Hepatocyte (in vitro differentiated cells): ENCODE data around the gene TMEM236.

ENCODE experiments used
- EZH2 ChIP-seq: fragments of 200-600 bp; sonication (generic); IDR thresholded peaks from 2 replicates; pipeline ENCODE4 v1.6.1; 2016; ENCODE audit warnings: antibody characterized with exemption, mild to moderate bottlenecking, borderline replicate concordance
- EZH2phosphoT487 ChIP-seq: fragments of 200-600 bp; sonication (generic); IDR thresholded peaks from one replicate; pipeline ENCODE4 v1.6.1; 2018; ENCODE audit warnings: antibody characterized with exemption, mild to moderate bottlenecking, low read depth, moderate library complexity; ENCODE audit not compliant: unreplicated experiment, severe bottlenecking
- TF ChIP-seq, protein P1 (sequence below): fragments of 200-600 bp; sonication (generic); IDR thresholded peaks from 2 replicates; pipeline ENCODE4 v1.5.1; 2016; ENCODE audit warnings: antibody characterized with exemption, mild to moderate bottlenecking; ENCODE audit not compliant: poor library complexity

- TF ChIP-seq, protein P1, sequence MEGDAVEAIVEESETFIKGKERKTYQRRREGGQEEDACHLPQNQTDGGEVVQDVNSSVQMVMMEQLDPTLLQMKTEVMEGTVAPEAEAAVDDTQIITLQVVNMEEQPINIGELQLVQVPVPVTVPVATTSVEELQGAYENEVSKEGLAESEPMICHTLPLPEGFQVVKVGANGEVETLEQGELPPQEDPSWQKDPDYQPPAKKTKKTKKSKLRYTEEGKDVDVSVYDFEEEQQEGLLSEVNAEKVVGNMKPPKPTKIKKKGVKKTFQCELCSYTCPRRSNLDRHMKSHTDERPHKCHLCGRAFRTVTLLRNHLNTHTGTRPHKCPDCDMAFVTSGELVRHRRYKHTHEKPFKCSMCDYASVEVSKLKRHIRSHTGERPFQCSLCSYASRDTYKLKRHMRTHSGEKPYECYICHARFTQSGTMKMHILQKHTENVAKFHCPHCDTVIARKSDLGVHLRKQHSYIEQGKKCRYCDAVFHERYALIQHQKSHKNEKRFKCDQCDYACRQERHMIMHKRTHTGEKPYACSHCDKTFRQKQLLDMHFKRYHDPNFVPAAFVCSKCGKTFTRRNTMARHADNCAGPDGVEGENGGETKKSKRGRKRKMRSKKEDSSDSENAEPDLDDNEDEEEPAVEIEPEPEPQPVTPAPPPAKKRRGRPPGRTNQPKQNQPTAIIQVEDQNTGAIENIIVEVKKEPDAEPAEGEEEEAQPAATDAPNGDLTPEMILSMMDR, result no peak
- TF ChIP-seq EZH2, result no peak
- no peak for TF ChIP-seq EZH2phosphoT487
Measured at GRCh38 chr10:17780727-17781126, 28.7 kb downstream of the TMEM236 start.
